HL-60/S4 treated with retinoic acid at 250 ng/mL for 4 days and 3 days (cell line): Measurements from ENCODE around the gene MYL12A.

Experiments
- in situ Hi-C: fragments of 300-500 bp; cut with MboI; formaldehyde crosslinking; loops from 2 replicates; pipeline ENCODE4 v1.7.0; 2022; ENCODE audit warnings: low sequenced_read_pairs

Gene MYL12A

GRCh38 chr18:3252843-3253242 is 5.2 kb downstream of the MYL12A start:
- in situ Hi-C loops = no loop called here

- in situ Hi-C loops = no loop called here
Observed at GRCh38 chr18:3254725-3255124, 7.1 kb downstream of the MYL12A start.

- in situ Hi-C loops = no loop called here
Observed at GRCh38 chr18:3255611-3256165, 8.1 kb downstream of the MYL12A start.

GRCh38 chr18:3256693-3257626 is 9.4 kb downstream of the MYL12A start:
- in situ Hi-C loops = no loop called here

- in situ Hi-C loops = no loop called here
Observed at GRCh38 chr18:3257627-3258120, 10.1 kb downstream of the MYL12A start.

GRCh38 chr18:3260995-3261372 is 13.4 kb downstream of the MYL12A start:
- in situ Hi-C loops = no loop called here

- in situ Hi-C loops = no loop called here
Observed at GRCh38 chr18:3261373-3262233, 14.0 kb downstream of the MYL12A start, which contains the start of gene MYL12B. Gene MYL12B (plus strand): TSS chr18:3262133. CDS start chr18:3272899, 10,766 bp downstream.

GRCh38 chr18:3262234-3263131 is 14.9 kb downstream of the MYL12A start:
- in situ Hi-C loops = no loop called here

- in situ Hi-C loops = no loop called here
Observed at GRCh38 chr18:3263132-3263700, 15.6 kb downstream of the MYL12A start.

- in situ Hi-C loops = no loop called here
Observed at GRCh38 chr18:3264362-3264761, 16.8 kb downstream of the MYL12A start.

- in situ Hi-C loops = no loop called here
Observed at GRCh38 chr18:3265564-3266033, 18.0 kb downstream of the MYL12A start.

- in situ Hi-C loops = no loop called here
Observed at GRCh38 chr18:3266062-3266608, 18.5 kb downstream of the MYL12A start.

- in situ Hi-C loops = no loop called here
Observed at GRCh38 chr18:3268306-3268705, 20.7 kb downstream of the MYL12A start.

- in situ Hi-C loops = no loop called here
Observed at GRCh38 chr18:3269241-3269913, 21.8 kb downstream of the MYL12A start.

- in situ Hi-C loops = no loop called here
Observed at GRCh38 chr18:3269914-3270299, 22.3 kb downstream of the MYL12A start.

GRCh38 chr18:3273042-3273441 is 25.4 kb downstream of the MYL12A start:
- in situ Hi-C loops = no loop called here

- in situ Hi-C loops = loop anchor here (25.0 kb wide), 2 partner anchors 185 to 710 kb away; partner anchors contain the start of gene TGIF1
Observed at GRCh38 chr18:3277643-3278213, 30.1 kb downstream of the MYL12A start.
